ENCODE results near the gene CTDP1. TPM values are rescaled to one million over a fixed set of nuclear protein-coding genes. Genes with fewer than 3 reads are reported as not detected.
"Not testable (repeated sequence)": the region's sequence is repeated elsewhere in the genome, so short reads cannot be mapped to it uniquely, and the experiment has no call there.

The CTDP1 gene
- total RNA-seq, 1 donor from 2014 or later: 29.1 TPM

- intact Hi-C loops (cut with micrococcal nuclease): no loop called here
Observed at GRCh38 chr18:79697178-79697577, 17.6 kb downstream of the CTDP1 start.

GRCh38 chr18:79697976-79698375 lies 18.4 kb downstream of the CTDP1 start:
- intact Hi-C loops (cut with micrococcal nuclease): no loop called here

GRCh38 chr18:79698668-79699335 lies 19.2 kb downstream of the CTDP1 start:
- intact Hi-C loops (cut with micrococcal nuclease): no loop called here

GRCh38 chr18:79699653-79700052 lies 20.1 kb downstream of the CTDP1 start:
- intact Hi-C loops (cut with micrococcal nuclease): no loop called here

GRCh38 chr18:79702906-79703305 lies 23.3 kb downstream of the CTDP1 start:
- intact Hi-C loops (cut with micrococcal nuclease): no loop called here

- intact Hi-C loops (cut with micrococcal nuclease): no loop called here
Observed at GRCh38 chr18:79704631-79705030, 25.0 kb downstream of the CTDP1 start.

- intact Hi-C loops (cut with micrococcal nuclease): no loop called here
Observed at GRCh38 chr18:79705272-79705671, 25.7 kb downstream of the CTDP1 start.

GRCh38 chr18:79706006-79706405 lies 26.4 kb downstream of the CTDP1 start:
- intact Hi-C loops (cut with micrococcal nuclease): no loop called here

- intact Hi-C loops (cut with micrococcal nuclease): no loop called here
Observed at GRCh38 chr18:79706658-79707057, 27.1 kb downstream of the CTDP1 start.

GRCh38 chr18:79707239-79707638 lies 27.6 kb downstream of the CTDP1 start:
- intact Hi-C loops (cut with micrococcal nuclease): no loop called here

- intact Hi-C loops (cut with micrococcal nuclease): no loop called here
Observed at GRCh38 chr18:79707671-79708070, 28.1 kb downstream of the CTDP1 start.

GRCh38 chr18:79708412-79708811 lies 28.8 kb downstream of the CTDP1 start:
- intact Hi-C loops (cut with micrococcal nuclease): no loop called here

GRCh38 chr18:79712206-79712857 lies 32.7 kb downstream of the CTDP1 start:
- intact Hi-C loops (cut with micrococcal nuclease): no loop called here

GRCh38 chr18:79713341-79713740 lies 33.7 kb downstream of the CTDP1 start:
- intact Hi-C loops (cut with micrococcal nuclease): no loop called here

- intact Hi-C loops (cut with micrococcal nuclease): no loop called here
Observed at GRCh38 chr18:79714531-79715240, 35.1 kb downstream of the CTDP1 start.

- intact Hi-C loops (cut with micrococcal nuclease): no loop called here
Observed at GRCh38 chr18:79715280-79715679, 35.7 kb downstream of the CTDP1 start.

GRCh38 chr18:79717059-79717458 lies 37.5 kb downstream of the CTDP1 start:
- intact Hi-C loops (cut with micrococcal nuclease): no loop called here

GRCh38 chr18:79717555-79718074 lies 38.0 kb downstream of the CTDP1 start:
- intact Hi-C loops (cut with micrococcal nuclease): no loop called here

- intact Hi-C loops (cut with micrococcal nuclease): no loop called here
Observed at GRCh38 chr18:79718126-79718525, 38.5 kb downstream of the CTDP1 start.

GRCh38 chr18:79718878-79719477 lies 39.4 kb downstream of the CTDP1 start:
- intact Hi-C loops (cut with micrococcal nuclease): no loop called here

GRCh38 chr18:79719478-79720358 lies 40.1 kb downstream of the CTDP1 start:
- intact Hi-C loops (cut with micrococcal nuclease): not testable (repeated sequence)

Data from T-helper 2 cell treated with Interferon-gamma antibody and Interleukin-4, amounts not matched to agents 100 ng/mL and 5 ng/mL, for 36 hours (primary cell).